ENCODE measurements around the gene MTHFSD. TPM values are rescaled to one million over a fixed set of nuclear protein-coding genes. Genes with fewer than 3 reads are reported as not detected.

MTHFSD gene
- total RNA-seq, 1 donor: 18.0 TPM

GRCh38 chr16:86515413-86515776, 39.6 kb downstream of the MTHFSD start:
- no peak for DNase-seq (ENCODE audit: low read depth in 2 of 3, low spot score in 2 of 3)

- no peak for DNase-seq (ENCODE audit: low read depth in 2 of 3, low spot score in 2 of 3)
Observed at GRCh38 chr16:86514481-86515376, 40.3 kb downstream of the MTHFSD start.

GRCh38 chr16:86513471-86514277, 41.4 kb downstream of the MTHFSD start:
- no peak for DNase-seq (ENCODE audit: low read depth in 2 of 3, low spot score in 2 of 3)

- no peak for DNase-seq (ENCODE audit: low read depth in 2 of 3, low spot score in 2 of 3)
Observed at GRCh38 chr16:86512860-86513470, 42.1 kb downstream of the MTHFSD start.

GRCh38 chr16:86512301-86512859, 42.7 kb downstream of the MTHFSD start:
- no peak for DNase-seq (ENCODE audit: low read depth in 2 of 3, low spot score in 2 of 3)

- DNase-seq (ENCODE audit: low read depth in 2 of 3, low spot score in 2 of 3): no peak
Observed at GRCh38 chr16:86511317-86512161, 43.5 kb downstream of the MTHFSD start.

- DNase-seq (ENCODE audit: low read depth in 2 of 3, low spot score in 2 of 3): no peak
Observed at GRCh38 chr16:86510465-86511261, 44.4 kb downstream of the MTHFSD start, which contains the start of gene FOXF1. Gene FOXF1, plus strand, starts transcription at chr16:86510527. Its CDS starts 43 bp downstream, at chr16:86510570.

GRCh38 chr16:86509759-86510464, 45.1 kb downstream of the MTHFSD start:
- no peak for DNase-seq (ENCODE audit: low read depth in 2 of 3, low spot score in 2 of 3)

- peak in 1 of 3 donors; percentile 48 for DNase-seq (ENCODE audit: low read depth in 2 of 3, low spot score in 2 of 3)
Observed at GRCh38 chr16:86508947-86509758, 45.9 kb downstream of the MTHFSD start.

GRCh38 chr16:86508028-86508946, 46.7 kb downstream of the MTHFSD start:
- no peak for DNase-seq (ENCODE audit: low read depth in 2 of 3, low spot score in 2 of 3)

GRCh38 chr16:86507173-86508027, 47.6 kb downstream of the MTHFSD start:
- no peak for DNase-seq (ENCODE audit: low read depth in 2 of 3, low spot score in 2 of 3)

GRCh38 chr16:86505899-86506864, 48.9 kb downstream of the MTHFSD start:
- no peak for DNase-seq (ENCODE audit: low read depth in 2 of 3, low spot score in 2 of 3)

GRCh38 chr16:86505185-86505898, 49.7 kb downstream of the MTHFSD start:
- no peak for DNase-seq (ENCODE audit: low read depth in 2 of 3, low spot score in 2 of 3)
